LoVo (cell line): ENCODE results near the gene OSBPL2.

Experiments
- DNase-seq: peaks from one replicate; pipeline ENCODE4 v3.0.0-alpha.2; 2016; ENCODE audit warnings: low spot score

Gene OSBPL2

GRCh38 chr20:62222266-62222850, 16.0 kb upstream of the OSBPL2 start:
- DNase-seq = no peak

GRCh38 chr20:62222972-62223371, 15.3 kb upstream of the OSBPL2 start:
- no peak for DNase-seq

- DNase-seq = no peak
These were observed 14.8 kb upstream of the OSBPL2 start for GRCh38 chr20:62223571-62223970.

GRCh38 chr20:62224113-62224855, 14.0 kb upstream of the OSBPL2 start:
- DNase-seq = no peak

- no peak for DNase-seq
These were observed 13.3 kb upstream of the OSBPL2 start for GRCh38 chr20:62225026-62225425.

- no peak for DNase-seq
These were observed 12.3 kb upstream of the OSBPL2 start for GRCh38 chr20:62225820-62226635.

GRCh38 chr20:62226707-62227590, 11.4 kb upstream of the OSBPL2 start:
- no peak for DNase-seq

- DNase-seq = no peak
These were observed 10.7 kb upstream of the OSBPL2 start for GRCh38 chr20:62227591-62227976.

- DNase-seq = no peak
These were observed 10.1 kb upstream of the OSBPL2 start for GRCh38 chr20:62227977-62228958.

GRCh38 chr20:62228982-62229545, 9.3 kb upstream of the OSBPL2 start:
- no peak for DNase-seq

- no peak for DNase-seq
These were observed 8.7 kb upstream of the OSBPL2 start for GRCh38 chr20:62229667-62230066.

- no peak for DNase-seq
These were observed 8.0 kb upstream of the OSBPL2 start for GRCh38 chr20:62230276-62230675.

GRCh38 chr20:62230696-62231095, 7.6 kb upstream of the OSBPL2 start:
- DNase-seq = no peak

- no peak for DNase-seq
These were observed 7.0 kb upstream of the OSBPL2 start for GRCh38 chr20:62231292-62231691.

GRCh38 chr20:62232194-62232593, 6.1 kb upstream of the OSBPL2 start:
- no peak for DNase-seq

- DNase-seq = no peak
These were observed 5.3 kb upstream of the OSBPL2 start for GRCh38 chr20:62232770-62233645.

GRCh38 chr20:62233684-62234083, 4.6 kb upstream of the OSBPL2 start:
- no peak for DNase-seq

GRCh38 chr20:62234339-62234738, 4.0 kb upstream of the OSBPL2 start:
- DNase-seq = no peak

GRCh38 chr20:62235001-62235776, 3.1 kb upstream of the OSBPL2 start:
- DNase-seq = no peak
